ENCODE results near the gene TEX19.

- TF ChIP-seq CTCF (IDR thresholded peaks at IDR 0.05) (no peak), POLR2A (IDR thresholded peaks at IDR 0.05) (no peak), POLR2AphosphoS5 (IDR thresholded peaks at IDR 0.05) (no peak), EP300 (IDR thresholded peaks at IDR 0.05) (no peak)
These were observed 29.3 kb downstream of the TEX19 start for GRCh38 chr17:82388223-82388921.
